ENCODE measurements around the gene TUBA3D. TPM values are rescaled to one million over a fixed set of nuclear protein-coding genes. Genes with fewer than 3 reads are reported as not detected.
A peak's percentile ranks its signal among the peaks of the same experiment; 100 is the strongest.
"Not testable (repeated sequence)": the region's sequence is repeated elsewhere in the genome, so short reads cannot be mapped to it uniquely, and the experiment has no call there.

The TUBA3D gene
- total and polyA plus RNA-seq, 9 of the 15 experiments (the other 6 are each of a cell fraction or from before 2014, with no cell fraction given) = not detected

DNA sequence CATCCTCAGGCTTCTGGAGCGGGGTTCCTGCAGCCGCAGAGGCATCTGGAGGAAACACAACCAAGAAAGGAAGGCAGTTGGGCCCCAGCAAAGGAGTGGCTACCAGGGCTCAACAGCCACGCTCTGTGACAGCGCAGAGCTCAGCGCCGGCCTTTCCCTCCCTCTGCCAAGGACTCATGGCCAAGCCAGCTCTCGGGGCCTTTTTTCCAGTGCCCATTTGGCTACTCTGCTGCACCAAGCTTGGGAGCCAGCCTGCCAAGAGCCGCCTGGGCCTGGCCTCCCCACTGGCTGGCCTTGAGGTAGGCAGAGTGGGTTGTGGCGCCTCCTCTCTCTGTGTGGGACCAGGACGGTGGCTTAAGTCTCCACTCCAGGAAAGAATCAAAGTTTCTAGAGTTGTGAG, 44.6 kb downstream of the TUBA3D start:
- no peak for FAIRE-seq
- intact Hi-C loops (cut with micrococcal nuclease) = no loop called here

DNA sequence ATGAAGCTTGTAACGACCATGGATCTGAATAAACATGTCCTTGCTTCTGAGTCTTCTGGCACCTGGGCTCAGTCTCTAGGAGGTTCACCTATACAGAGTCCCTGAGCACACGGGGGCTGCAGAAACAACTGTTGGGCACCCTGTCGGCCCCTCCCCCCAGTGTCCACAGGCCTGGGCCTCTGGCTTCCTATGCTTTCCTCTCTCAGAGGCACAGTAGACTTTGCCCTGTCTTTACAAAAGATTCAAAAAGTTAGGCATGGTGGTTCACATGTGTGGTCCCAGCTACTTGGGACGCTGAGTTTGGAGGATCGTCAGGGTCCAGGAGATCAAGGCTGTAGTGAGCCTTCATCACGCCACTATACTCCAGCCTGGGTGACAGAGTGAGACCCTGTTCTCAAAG, 45.6 kb downstream of the TUBA3D start:
- H3K4me3 ChIP-seq; POLR2A ChIA-PET; H3K9me3 ChIP-seq (replicated peaks; ENCODE audit: control insufficient read depth, insufficient read depth, low read depth, low read length); H3K79me2 ChIP-seq (ENCODE audit: control insufficient read depth, insufficient read depth, low read length); H3K9ac ChIP-seq (ENCODE audit: insufficient read depth in 1 of 2, low read depth in 2 of 2, low read length in 2 of 2); BruUV-seq (replicated peaks); H3K9me1 ChIP-seq (ENCODE audit: control insufficient read depth, insufficient read depth, low read length); H3K4me2 ChIP-seq (ENCODE audit: insufficient read depth, low read length); H2AFZ ChIP-seq (ENCODE audit: low read depth, low read length); H4K20me1 ChIP-seq (replicated peaks; ENCODE audit: control insufficient read depth, insufficient read depth, low read length); H3K27ac ChIP-seq (ENCODE audit: extremely low read depth, low read depth, low read length); ATAC-seq; intact Hi-C loops (cut with micrococcal nuclease); CTCF ChIA-PET (ENCODE audit: low intra/inter-chr PET ratio); H3K27me3 ChIP-seq (ENCODE audit: control insufficient read depth in 2 of 2, insufficient read depth in 2 of 2, low read length in 2 of 2); DNase-seq (ENCODE audit: extremely low read depth in 1 of 4, low spot score in 3 of 4): not testable (repeated sequence)
- Histone ChIP-seq H3K36me3 (ENCODE audit: control insufficient read depth, insufficient read depth, low read length) (peaks cover 32% of the 10 kb centered on the region; the same call in 1 of the 3 replicates), H3K4me1 (replicated peaks in 1 of 2; ENCODE audit: control insufficient read depth in 2 of 2, insufficient read depth in 2 of 2, low read length in 2 of 2) (peaks cover 0 to 13% of the 10 kb centered on the region in 2 experiments; a peak in 2 of 5 replicates)
- in situ Hi-C loops (cut with MboI) = loop anchor here (5.0 to 25.0 kb wide), 2 partner anchors 1184 to 1374 kb away; partner anchors contain the start of genes CCDC74B and IMP4
- FAIRE-seq = peak; percentile 55
- WGBS (ENCODE audit: insufficient coverage, low coverage, missing lambda C conversion rate) = 81% methylated on average over 4 of the region's 6 CpGs

More for the DNA sequence above, 44.6 kb downstream of the TUBA3D start:
- TF ChIP-seq POLR2H (tag; IDR thresholded peaks at IDR 0.05; ENCODE audit: low read depth) = no peak
- no peak for TF ChIP-seq ZNF57 (CRISPR knock-in tag; IDR thresholded peaks at IDR 0.05)
- peak; percentile 38; the same call in 1 of the 2 replicates for TF ChIP-seq POLR2G (IDR thresholded peaks at IDR 0.05; ENCODE audit: low read depth, low read length)
- TF ChIP-seq HLTF (IDR thresholded peaks at IDR 0.05) = no peak
- WGBS (ENCODE audit: insufficient coverage, low coverage, missing lambda C conversion rate) = 93% methylated on average over 6 of the region's 10 CpGs
- no peak overlapping the region for H2AFZ ChIP-seq (ENCODE audit: low read depth, low read length)
- in situ Hi-C loops (cut with MboI) = loop anchor here (5.0 to 25.0 kb wide), 2 partner anchors 1183 to 1373 kb away; partner anchors contain the start of genes CCDC74B and IMP4
- no TSS peak for BruUV-seq (replicated peaks)
- ATAC-seq = no peak
- no peak overlapping the region for H3K4me3 ChIP-seq
- peaks cover 34% of the 10 kb centered on the region; the same call in 1 of the 3 replicates for H3K36me3 ChIP-seq (ENCODE audit: control insufficient read depth, insufficient read depth, low read length)
- H3K79me2 ChIP-seq (ENCODE audit: control insufficient read depth, insufficient read depth, low read length) = no peaks in the 10 kb centered on the region
- peaks cover 0 to 17% of the 10 kb centered on the region in 2 experiments; a peak in 2 of 5 replicates for H3K4me1 ChIP-seq (replicated peaks in 1 of 2; ENCODE audit: control insufficient read depth in 2 of 2, insufficient read depth in 2 of 2, low read length in 2 of 2)
- H3K4me2 ChIP-seq (ENCODE audit: insufficient read depth, low read length) = no peak overlapping the region
- H3K9me1 ChIP-seq (ENCODE audit: control insufficient read depth, insufficient read depth, low read length) = no peaks in the 10 kb centered on the region
- peak overlapping the region in 1 of 2 experiments; percentile 26; a peak in 1 of 4 replicates for H3K9ac ChIP-seq (ENCODE audit: insufficient read depth in 1 of 2, low read depth in 2 of 2, low read length in 2 of 2)
- no peaks in the 10 kb centered on the region for H3K9me3 ChIP-seq (replicated peaks; ENCODE audit: control insufficient read depth, insufficient read depth, low read depth, low read length)
- ChIA-PET POLR2A (interaction anchor here (0.7 to 1.0 kb wide), 3 partner anchors 26 to 171 kb away, joined by 3 to 5 read pairs (median 3); no protein-coding TSS in a partner anchor), CTCF (ENCODE audit: low intra/inter-chr PET ratio) (no interaction called here)
- peak in 1 of 4 experiments; percentile 2 for DNase-seq (ENCODE audit: extremely low read depth in 1 of 4, low spot score in 3 of 4)
- no peaks in the 10 kb centered on the region for H4K20me1 ChIP-seq (replicated peaks; ENCODE audit: control insufficient read depth, insufficient read depth, low read length)
- H3K27me3 ChIP-seq (ENCODE audit: control insufficient read depth in 2 of 2, insufficient read depth in 2 of 2, low read length in 2 of 2) = no peaks in the 10 kb centered on the region
- no peak overlapping the region for H3K27ac ChIP-seq (ENCODE audit: extremely low read depth, low read depth, low read length)

Measured in K562 (cell line).